Mucosa of descending colon (tissue), 3 donors: ENCODE measurements around the gene FRMD4A. TPM values are rescaled to one million over a fixed set of nuclear protein-coding genes. Genes with fewer than 3 reads are reported as not detected.

Source experiments
- ATAC-seq: fragments of 200-7000 bp; cut with Tn5 transposase; one replicate; pipeline ENCODE4 v1.9.1; 2020; ENCODE audit warnings: mild to moderate bottlenecking, moderate library complexity
- DNase-seq, 3 donors: peaks; one replicate each; pipeline ENCODE4 v3.0.0-alpha.2; 2020
- H3K36me3 ChIP-seq: fragments of 200-600 bp; one replicate; pipeline ENCODE4 v1.8.0; 2021; ENCODE audit warnings: low read depth, mild to moderate bottlenecking
- H3K4me1 ChIP-seq: fragments of 200-600 bp; one replicate; pipeline ENCODE4 v1.8.0; 2021; ENCODE audit warnings: low read depth, mild to moderate bottlenecking
- H3K4me3 ChIP-seq: fragments of 200-600 bp; one replicate; pipeline ENCODE4 v1.8.0; 2021; ENCODE audit warnings: mild to moderate bottlenecking
- H3K9me3 ChIP-seq: fragments of 200-600 bp; one replicate; pipeline ENCODE4 v1.8.0; 2021; ENCODE audit warnings: mild to moderate bottlenecking
- CTCF ChIP-seq: fragments of 200-600 bp; IDR thresholded peaks from one replicate; pipeline ENCODE4 v1.8.0; 2022; ENCODE audit warnings: antibody characterized with exemption, mild to moderate bottlenecking
- intact Hi-C, 2 donors: fragments of 100-400 bp; cut with DNase I in 1 of 2; cut with micrococcal nuclease in 1 of 2; formaldehyde crosslinking; loops; one replicate each; pipeline versions ENCODE4 v1.11.0 to v1.11.1; 2022; cut with DNase I, micrococcal nuclease
- total RNA-seq, 3 donors: library from RNA; stranded (reverse); fragmentation: NEBNext Ultra II Directional in 2 of 3; extraction: Animal tissue kit (Norgen Biotek cat#: 25700) in 2 of 3; gene quantifications; one replicate each; pipeline versions ENCODE4 v1.2.1 to v1.2.4, GENCODE V29; 2021 to 2023
- donor health status: DM: no; HTN: no; CAD: no; lungs with moderate emphysema.
- donor health status: DM: no; HTN: no; CAD: no.
- donor health status: DM: no; HTN: yes; CAD: no.

FRMD4A gene
- total RNA-seq, 3 donors from 2014 or later, result 9.8 to 40.6 (median 17.2) TPM

- DNase-seq, result no peak
- no peaks in the 10 kb centered on the region for H3K4me1 ChIP-seq
- ATAC-seq, result no peak
- no peaks in the 10 kb centered on the region for H3K9me3 ChIP-seq
- no peak for TF ChIP-seq CTCF
- H3K36me3 ChIP-seq, result no peaks in the 10 kb centered on the region
- intact Hi-C loops, result no loop called here
- H3K4me3 ChIP-seq, result no peak overlapping the region
Measured at GRCh38 chr10:14163377-14164086, 167.2 kb downstream of the FRMD4A start.

GRCh38 chr10:14162629-14163344 is 167.9 kb downstream of the FRMD4A start:
- no peak for TF ChIP-seq CTCF
- Histone ChIP-seq H3K4me3 (no peak overlapping the region), H3K4me1 (no peaks in the 10 kb centered on the region), H3K36me3 (no peaks in the 10 kb centered on the region), H3K9me3 (no peaks in the 10 kb centered on the region)
- intact Hi-C loops, result no loop called here
- no peak for DNase-seq
- ATAC-seq, result no peak

- Histone ChIP-seq H3K4me3 (no peak overlapping the region), H3K4me1 (no peaks in the 10 kb centered on the region), H3K9me3 (no peaks in the 10 kb centered on the region), H3K36me3 (no peaks in the 10 kb centered on the region)
- no peak for DNase-seq
- TF ChIP-seq CTCF, result no peak
- ATAC-seq, result no peak
- intact Hi-C loops, result no loop called here
Measured at GRCh38 chr10:14162061-14162460, 168.7 kb downstream of the FRMD4A start.

- no peaks in the 10 kb centered on the region for H3K9me3 ChIP-seq
- intact Hi-C loops, result no loop called here
- no peak for TF ChIP-seq CTCF
- H3K4me3 ChIP-seq, result no peak overlapping the region
- H3K4me1 ChIP-seq, result no peaks in the 10 kb centered on the region
- no peaks in the 10 kb centered on the region for H3K36me3 ChIP-seq
- ATAC-seq (no peak), DNase-seq (no peak)
Measured at GRCh38 chr10:14160299-14160698, 170.4 kb downstream of the FRMD4A start.

- Histone ChIP-seq H3K4me1 (no peaks in the 10 kb centered on the region), H3K9me3 (no peaks in the 10 kb centered on the region), H3K4me3 (no peak overlapping the region), H3K36me3 (no peaks in the 10 kb centered on the region)
- ATAC-seq (no peak), DNase-seq (no peak)
- intact Hi-C loops, result no loop called here
- no peak for TF ChIP-seq CTCF
Measured at GRCh38 chr10:14158575-14158974, 172.1 kb downstream of the FRMD4A start.
